Dedifferentiated amniotic fluid mesenchymal stem cell (primary cell): ENCODE results near the gene ASCL5.

Source experiments
- DNase-seq: peaks from one replicate; pipeline ENCODE4 v3.0.0-alpha.2; 2016; ENCODE audit errors: extremely low spot score

Gene ASCL5

DNA sequence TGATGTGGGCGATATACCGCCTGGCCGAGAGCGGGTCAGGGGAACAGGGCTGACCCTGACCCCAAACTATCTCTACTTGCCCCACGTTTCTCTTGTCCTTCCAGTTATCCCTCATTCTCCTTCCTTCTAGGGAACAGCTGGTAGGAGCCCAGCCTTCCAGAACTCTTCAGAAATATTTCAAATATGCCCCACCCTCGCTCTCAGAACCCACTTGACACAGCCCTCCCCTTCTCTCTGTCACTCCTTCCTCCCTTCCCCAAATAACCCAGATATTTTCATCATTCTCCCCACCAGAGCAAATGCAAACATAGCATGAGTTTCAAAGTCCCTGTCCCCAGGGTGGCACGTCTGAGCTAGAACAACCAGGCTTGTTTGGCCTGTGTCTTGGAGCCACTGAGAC, 15.8 kb downstream of the ASCL5 start:
- no peak for DNase-seq

- no peak for DNase-seq
Measured at GRCh38 chr1:201110616-201111015, 16.4 kb downstream of the ASCL5 start.

DNA sequence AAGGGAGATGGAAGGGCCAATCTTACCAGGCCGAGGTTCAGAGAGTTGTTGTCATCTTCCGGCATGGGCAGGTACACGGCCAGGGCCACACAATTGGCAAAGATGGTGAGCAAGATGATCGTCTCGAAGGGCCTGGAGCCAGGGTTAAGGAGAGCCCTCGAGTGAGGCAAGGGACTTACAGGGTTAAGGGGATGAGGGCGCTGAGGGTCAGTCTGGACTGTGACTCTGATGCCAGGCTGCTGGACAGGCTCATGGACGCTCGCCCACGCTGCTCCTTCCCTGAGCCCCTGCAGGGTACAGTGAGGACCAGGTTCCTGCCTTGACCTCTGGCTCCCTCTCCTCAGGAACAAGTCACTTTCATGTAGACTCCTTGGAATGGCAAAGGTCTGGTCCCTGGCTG, 16.8 kb downstream of the ASCL5 start:
- DNase-seq, result no peak

GRCh38 chr1:201109651-201110050, 17.3 kb downstream of the ASCL5 start:
- DNase-seq, result no peak

- DNase-seq, result no peak
Measured at GRCh38 chr1:201108614-201109013, 18.4 kb downstream of the ASCL5 start.

DNA sequence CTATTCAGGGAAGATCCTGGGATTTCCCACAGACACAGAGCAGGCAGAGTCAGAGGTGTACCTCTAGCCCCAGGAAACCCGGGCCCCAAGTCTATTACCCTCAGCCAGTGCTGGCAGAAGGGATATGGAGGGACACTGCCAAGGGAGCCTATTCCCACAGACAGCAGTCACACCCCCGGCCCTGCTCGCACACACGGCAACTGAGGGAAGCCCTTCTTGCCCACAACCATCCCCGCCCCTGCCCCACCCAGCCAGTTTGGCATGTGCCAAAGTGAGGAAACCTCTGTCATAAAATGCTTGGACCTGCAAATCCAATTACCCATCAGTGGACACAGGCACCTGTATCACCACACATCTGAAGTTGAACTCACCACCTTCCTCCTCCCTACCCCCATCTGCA, 21.3 kb downstream of the ASCL5 start:
- no peak for DNase-seq

DNA sequence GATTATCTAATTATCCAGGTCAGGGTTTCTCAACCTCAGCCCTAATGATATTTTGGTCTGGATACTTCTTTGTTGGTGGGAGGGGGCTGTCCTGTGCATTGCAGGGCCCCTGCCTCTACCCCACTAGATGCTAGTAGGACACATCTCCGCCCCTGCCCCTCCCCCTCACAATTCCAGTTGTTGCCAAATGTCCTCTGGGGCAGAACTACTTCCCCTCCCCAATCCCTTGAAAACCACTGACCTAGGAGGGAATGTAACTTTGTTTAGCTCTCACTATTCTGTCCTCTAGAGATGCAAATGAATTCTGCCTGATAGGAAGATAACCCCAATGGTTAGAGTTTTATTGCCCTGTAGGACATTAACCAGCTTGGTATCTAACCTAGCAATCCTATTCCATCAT, 22.8 kb downstream of the ASCL5 start:
- DNase-seq, result no peak

DNA sequence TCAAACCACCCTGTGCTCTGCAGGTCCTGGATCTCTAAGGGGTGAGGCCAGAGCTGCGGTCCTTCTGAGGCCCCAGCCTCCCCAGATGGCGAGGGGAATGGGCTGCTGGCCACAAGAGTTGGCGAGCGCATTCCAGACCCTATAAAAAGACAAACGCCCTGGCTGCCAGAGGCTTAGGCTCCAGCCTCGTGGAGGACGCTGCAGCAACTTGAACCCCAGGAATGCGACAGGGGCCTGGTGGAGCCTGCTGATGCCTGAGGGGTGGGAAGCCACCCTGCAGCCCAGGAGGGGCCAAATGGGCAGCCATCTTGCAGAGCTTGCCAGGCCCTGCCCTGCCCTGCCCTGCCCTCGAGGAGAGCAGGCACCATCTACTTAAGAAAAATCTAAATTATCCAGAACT, 23.3 kb downstream of the ASCL5 start:
- no peak for DNase-seq

DNA sequence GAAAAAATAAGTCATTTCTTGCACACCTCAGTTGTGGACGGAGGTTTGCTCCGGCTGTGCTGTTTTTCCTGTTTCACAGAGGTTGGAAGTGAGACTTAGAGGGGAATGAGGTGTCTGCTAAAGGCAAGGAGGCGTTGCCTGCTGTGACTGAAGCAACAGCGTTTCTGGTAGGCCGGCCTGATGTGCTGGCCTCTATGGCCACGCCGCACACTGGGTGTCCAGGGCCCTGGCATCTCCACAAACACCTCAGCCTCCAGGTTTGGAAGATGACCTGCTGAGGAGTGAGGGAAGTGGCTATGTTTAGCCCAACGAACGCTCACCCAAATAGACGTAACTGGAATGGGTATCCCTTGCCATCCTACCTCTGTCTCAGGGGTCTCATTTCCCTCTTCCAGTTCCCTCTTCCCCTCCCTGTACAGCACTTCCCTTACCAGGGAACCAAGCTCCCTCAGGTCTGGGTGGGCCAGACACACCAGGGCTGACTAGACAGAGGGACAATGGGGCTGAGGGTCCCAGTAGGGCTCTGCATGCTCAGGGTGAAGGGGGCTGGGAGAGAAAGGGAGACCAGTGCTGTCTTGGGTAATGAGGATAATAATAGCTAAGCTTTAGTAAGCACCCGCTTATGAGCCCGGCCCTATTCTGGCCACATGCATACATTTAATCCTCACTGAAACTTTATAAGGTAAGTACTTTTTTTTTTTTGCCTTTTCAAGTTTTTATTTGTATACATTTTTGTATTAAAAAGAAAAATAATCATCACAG, 26.6 kb downstream of the ASCL5 start:
- no peak for DNase-seq

GRCh38 chr1:201098992-201099677, 27.8 kb downstream of the ASCL5 start:
- DNase-seq, result no peak

GRCh38 chr1:201096977-201097856, 29.8 kb downstream of the ASCL5 start:
- DNase-seq, result no peak

GRCh38 chr1:201096041-201096461, 30.9 kb downstream of the ASCL5 start:
- no peak for DNase-seq

- DNase-seq, result no peak
Measured at GRCh38 chr1:201095581-201095980, 31.4 kb downstream of the ASCL5 start.

DNA sequence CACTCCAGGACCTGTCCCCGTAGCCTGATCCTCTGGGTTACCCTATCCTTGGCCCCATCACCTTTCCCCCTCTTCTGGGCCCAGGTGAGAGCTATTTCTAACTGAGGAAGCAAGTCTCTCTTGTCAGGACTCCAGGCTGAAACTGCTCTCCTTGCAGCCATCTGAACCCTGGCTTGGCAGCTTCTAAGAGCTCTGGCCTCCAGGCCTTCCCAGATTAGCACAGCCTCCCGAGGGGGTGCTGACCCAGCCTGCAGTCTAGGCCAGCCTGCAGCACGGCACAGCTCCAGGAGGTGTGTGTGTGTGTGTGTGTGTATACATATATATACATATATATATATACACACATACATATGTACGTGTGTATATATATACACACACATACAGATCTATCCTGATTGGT, 32.2 kb downstream of the ASCL5 start:
- DNase-seq, result no peak

- DNase-seq, result no peak
Measured at GRCh38 chr1:201093962-201094361, 33.0 kb downstream of the ASCL5 start.

- no peak for DNase-seq
Measured at GRCh38 chr1:201093561-201093960, 33.4 kb downstream of the ASCL5 start.

GRCh38 chr1:201092738-201093137, 34.2 kb downstream of the ASCL5 start:
- no peak for DNase-seq

DNA sequence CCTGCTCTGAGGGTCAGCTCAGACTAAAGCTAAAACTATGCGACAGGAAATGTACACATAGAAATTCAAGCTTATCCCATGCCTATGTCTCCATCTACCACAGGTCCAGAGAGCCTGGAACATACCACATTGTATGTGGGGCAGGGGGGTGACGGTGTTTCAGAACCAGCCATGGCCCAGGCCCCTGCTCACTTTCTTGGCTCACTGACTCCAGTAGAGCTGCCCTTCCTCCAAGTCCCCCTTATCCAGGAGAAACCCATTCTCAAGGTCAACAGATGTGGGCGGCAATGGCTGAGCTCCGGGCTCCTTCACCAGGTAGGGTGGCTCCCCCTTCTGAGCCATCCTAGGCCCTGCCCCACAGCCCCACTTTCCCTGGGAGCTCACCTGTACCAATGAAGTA, 35.7 kb downstream of the ASCL5 start:
- no peak for DNase-seq

DNA sequence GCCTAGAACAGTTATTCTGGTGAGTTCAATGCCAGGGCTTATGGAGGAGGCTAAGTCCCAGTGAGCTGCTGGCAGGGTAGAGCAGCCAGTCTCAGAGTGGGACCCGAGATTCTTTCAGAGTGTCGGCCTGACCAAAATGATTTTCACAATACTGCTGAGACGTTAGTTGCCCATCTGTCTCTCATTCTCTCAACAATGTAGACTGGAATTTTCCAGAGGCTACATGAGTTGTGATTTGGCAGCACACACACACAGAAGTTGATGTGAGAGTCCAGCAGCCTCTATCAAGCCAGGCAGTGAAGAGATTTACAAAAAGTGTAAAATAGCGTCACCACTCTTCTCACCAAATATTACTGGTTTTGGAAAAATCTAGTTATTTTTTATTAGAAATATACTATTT, 36.4 kb downstream of the ASCL5 start:
- peak; percentile 52 for DNase-seq

DNA sequence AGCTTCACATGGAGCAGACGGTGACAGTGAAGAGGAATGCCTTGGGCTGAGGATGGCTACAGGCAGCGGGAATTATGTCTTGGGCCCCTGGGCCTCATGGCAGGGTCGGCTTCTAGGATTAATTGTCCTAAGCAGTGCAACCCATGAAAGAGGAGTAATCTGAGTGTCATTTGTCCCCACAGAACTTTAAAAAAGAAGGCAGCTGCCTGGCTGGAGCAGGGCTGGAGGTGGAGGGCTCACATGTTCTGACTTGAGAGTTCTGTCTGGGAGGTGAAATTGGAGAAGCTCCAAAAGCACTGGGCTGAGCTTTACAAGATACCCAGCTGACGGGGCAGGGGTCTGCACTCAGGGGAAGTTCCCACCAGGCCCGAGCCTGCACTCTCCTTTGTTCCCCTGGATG, 37.4 kb downstream of the ASCL5 start:
- DNase-seq, result no peak

GRCh38 chr1:201088901-201089525, 38.0 kb downstream of the ASCL5 start:
- no peak for DNase-seq

GRCh38 chr1:201088395-201088794, 38.6 kb downstream of the ASCL5 start:
- DNase-seq, result no peak
